Occipital lobe (tissue), 2 donors: ENCODE results near the gene EPN2. TPM values are rescaled to one million over a fixed set of nuclear protein-coding genes. Genes with fewer than 3 reads are reported as not detected.

Experiments used
- DNase-seq: peaks from one replicate; lab custom pipeline; 2025; lab: John Stamatoyannopoulos, UW
- total RNA-seq: library from RNA; depleted of rRNA; stranded (reverse); fragments of >200 nt; gene quantifications from one replicate; pipeline ENCODE4 v1.2.3, GENCODE V29; 2014

The EPN2 gene
- total RNA-seq, 1 donor from 2014 or later, result 53.5 TPM

DNA sequence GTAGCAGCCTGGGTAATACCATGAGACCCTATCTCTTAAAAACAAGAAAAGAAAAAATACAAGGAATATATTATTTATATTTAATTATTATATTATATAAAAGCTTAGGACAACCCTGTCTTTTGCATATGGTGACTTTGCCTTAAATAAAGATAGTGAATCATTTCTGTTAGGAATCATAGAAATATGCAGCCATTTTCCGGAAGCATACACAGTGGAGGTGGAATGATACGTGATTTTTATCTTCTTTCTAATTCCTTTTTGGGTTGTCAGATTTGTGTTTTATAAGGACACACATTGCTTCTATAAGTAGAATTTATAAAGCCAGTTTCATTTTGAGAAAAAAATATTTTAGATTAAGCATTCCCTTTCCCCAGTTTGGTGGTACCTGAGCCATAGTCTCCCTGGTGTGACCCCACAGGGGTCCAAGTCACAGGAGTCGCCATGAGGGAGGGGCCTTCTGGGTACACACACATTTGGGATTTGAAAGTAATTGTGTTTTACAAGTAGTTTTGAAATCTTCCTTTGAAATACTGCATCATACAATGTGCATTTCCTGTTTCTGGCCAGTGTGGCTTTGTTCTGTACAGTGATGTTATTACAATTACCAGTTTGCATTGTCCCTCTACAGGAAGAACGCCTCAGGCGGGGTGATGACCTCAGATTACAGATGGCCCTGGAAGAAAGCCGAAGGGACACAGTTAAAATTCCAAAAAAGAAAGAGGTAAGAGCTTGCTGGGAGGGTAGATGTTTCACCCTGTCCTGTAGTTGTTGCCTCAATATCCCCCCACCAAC, 74.5 kb downstream of the EPN2 start:
- no peak for DNase-seq

- no peak for DNase-seq
Observed at GRCh38 chr17:19312406-19312805, 75.2 kb downstream of the EPN2 start.

GRCh38 chr17:19313066-19313745, 76.0 kb downstream of the EPN2 start:
- no peak for DNase-seq

- no peak for DNase-seq
Observed at GRCh38 chr17:19313746-19314651, 76.8 kb downstream of the EPN2 start.

DNA sequence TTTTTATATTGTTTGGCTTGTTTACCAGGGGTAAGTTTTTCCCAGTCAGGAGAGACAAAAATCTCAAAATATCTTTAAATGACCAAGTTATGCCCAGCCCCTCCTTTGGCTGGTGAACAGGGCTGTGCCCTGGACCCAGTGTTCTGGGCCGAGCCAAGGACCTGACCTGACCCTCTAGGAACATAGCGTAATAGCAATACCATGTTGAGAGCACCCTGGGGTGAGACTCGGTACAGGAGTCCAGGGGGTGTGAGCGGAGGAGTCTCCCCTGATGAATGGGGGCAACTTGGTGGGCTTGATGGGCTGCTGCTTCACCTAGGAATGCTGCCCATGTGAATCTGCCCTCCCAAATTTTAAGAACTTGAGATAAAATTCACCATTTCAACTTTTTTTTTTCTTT, 77.9 kb downstream of the EPN2 start:
- DNase-seq, result no peak

- no peak for DNase-seq
Observed at GRCh38 chr17:19316761-19317358, 79.7 kb downstream of the EPN2 start.

GRCh38 chr17:19317359-19318095, 80.4 kb downstream of the EPN2 start:
- DNase-seq, result peak; percentile 88

DNA sequence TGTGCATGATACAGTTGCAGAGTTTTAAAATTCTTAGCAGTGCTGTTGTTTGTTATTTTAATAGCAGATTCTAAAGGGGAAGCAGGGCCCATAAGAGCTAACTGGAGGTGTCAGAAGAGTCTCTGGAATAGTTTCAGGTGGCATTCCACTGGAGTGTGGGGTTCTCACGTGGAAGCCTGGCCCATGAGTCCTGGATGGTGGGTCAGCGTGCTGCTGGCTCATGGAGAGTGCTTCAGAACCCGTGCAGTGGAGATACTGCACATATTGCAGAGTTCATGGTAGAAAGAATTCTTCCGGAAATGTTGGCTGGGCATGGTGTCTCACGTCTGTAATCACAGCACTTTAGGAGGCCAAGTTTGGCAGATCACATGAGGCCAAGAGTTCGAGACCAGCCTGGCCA, 81.4 kb downstream of the EPN2 start:
- no peak for DNase-seq

GRCh38 chr17:19319771-19320505, 82.8 kb downstream of the EPN2 start:
- no peak for DNase-seq

GRCh38 chr17:19320876-19321275, 83.7 kb downstream of the EPN2 start:
- no peak for DNase-seq

DNA sequence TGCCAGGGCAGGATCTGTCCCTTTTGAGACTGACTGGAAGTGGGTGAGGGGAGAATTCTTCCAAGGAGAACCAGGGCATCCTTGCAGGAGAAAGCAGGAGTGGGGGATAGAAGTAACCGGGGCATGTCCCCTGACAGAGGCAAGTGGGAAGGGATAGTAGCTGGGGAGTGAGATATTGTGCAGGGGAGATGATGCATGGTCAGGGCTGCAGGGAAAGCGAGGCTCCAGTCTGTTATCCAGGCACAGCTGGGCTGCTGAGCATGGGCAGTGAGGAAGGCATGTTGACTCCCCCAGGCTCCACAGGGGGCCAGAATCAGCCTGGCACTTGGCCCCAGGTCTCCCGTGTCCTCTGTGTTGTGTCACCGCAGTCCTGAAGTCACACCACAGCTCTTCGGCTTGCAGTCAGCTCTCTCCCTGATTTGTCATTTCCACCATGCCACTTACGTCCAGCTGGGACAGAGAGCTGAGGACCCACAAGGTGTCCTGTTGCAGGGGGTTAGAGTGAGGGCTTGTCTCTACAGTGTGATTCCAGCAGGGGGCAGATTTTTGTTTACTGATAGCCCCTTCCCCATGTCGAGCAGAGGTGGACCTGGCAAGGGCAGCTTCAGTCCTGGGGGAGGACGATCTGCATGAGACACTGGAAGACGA, 84.4 kb downstream of the EPN2 start:
- no peak for DNase-seq

DNA sequence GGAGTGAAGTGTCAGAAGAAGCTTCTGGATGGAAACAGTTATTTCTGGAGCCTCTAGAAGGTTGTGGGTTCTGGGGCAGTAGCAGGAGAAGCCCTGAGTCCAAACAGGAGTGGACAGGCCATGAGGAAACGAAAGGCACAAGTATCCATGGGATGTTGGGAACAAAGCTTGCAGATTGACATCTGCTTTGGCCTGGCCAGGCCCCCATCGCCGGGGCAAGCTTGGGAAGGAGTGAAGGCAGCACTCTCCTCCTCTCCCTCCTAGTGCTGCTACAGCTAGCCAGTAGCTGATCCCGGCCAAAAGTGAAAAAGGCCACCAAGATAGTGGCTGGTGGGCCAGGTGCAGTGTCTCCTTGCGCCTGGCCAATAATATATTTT, 85.0 kb downstream of the EPN2 start:
- no peak for DNase-seq

- no peak for DNase-seq
Observed at GRCh38 chr17:19322861-19323260, 85.7 kb downstream of the EPN2 start.

GRCh38 chr17:19325542-19325941, 88.4 kb downstream of the EPN2 start:
- DNase-seq, result no peak

- DNase-seq, result no peak
Observed at GRCh38 chr17:19327031-19327783, 90.0 kb downstream of the EPN2 start.

GRCh38 chr17:19328441-19329061, 91.4 kb downstream of the EPN2 start:
- no peak for DNase-seq

GRCh38 chr17:19329136-19329535, 92.0 kb downstream of the EPN2 start:
- DNase-seq, result no peak

DNA sequence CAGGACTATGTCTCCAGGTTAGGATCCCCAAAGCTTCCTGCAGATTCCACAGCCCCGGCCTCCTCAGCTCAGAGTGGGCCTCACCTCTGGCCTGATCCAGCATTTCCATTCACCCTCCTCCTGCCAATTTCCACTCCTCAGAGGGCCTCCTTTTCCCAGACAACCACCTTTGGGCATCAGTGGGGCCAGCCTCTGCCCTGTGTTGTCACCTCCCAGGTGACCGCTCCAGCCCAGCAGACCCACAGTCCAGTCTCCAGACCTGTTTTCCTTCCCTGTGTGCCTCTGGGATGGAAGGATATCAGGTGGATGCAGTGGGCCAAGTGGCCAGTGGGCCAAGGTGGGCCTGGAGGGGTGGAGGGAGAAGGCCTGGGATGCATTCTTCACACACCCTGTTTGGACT, 92.7 kb downstream of the EPN2 start:
- DNase-seq, result no peak

GRCh38 chr17:19330271-19330670, 93.1 kb downstream of the EPN2 start:
- no peak for DNase-seq
